Coronary artery (tissue), 2 donors: ENCODE data around the gene MEIS1.

ENCODE experiments used
- DNase-seq: peaks from one replicate; pipeline ENCODE4 v3.0.0-alpha.2; 2017; ENCODE audit warnings: low spot score
- H3K27ac ChIP-seq, 2 donors: fragments of 200-600 bp; sonication (generic); one replicate each; pipeline ENCODE4 v1.5.1; 2016 to 2019
- H3K4me3 ChIP-seq: fragments of 200-600 bp; sonication (generic); 2 replicates; pipeline ENCODE4 v1.5.1; 2016; ENCODE audit warnings: mild to moderate bottlenecking, moderate library complexity
- TF ChIP-seq, protein P1 (sequence below): fragments of 200-600 bp; sonication (generic); IDR thresholded peaks from one replicate; pipeline ENCODE4 v1.5.1; 2019; ENCODE audit warnings: antibody characterized with exemption

MEIS1 gene

GRCh38 chr2:66604976-66605375, 170.1 kb downstream of the MEIS1 start:
- DNase-seq, result no peak
- no peak overlapping the region for H3K27ac ChIP-seq
- TF ChIP-seq, protein P1, sequence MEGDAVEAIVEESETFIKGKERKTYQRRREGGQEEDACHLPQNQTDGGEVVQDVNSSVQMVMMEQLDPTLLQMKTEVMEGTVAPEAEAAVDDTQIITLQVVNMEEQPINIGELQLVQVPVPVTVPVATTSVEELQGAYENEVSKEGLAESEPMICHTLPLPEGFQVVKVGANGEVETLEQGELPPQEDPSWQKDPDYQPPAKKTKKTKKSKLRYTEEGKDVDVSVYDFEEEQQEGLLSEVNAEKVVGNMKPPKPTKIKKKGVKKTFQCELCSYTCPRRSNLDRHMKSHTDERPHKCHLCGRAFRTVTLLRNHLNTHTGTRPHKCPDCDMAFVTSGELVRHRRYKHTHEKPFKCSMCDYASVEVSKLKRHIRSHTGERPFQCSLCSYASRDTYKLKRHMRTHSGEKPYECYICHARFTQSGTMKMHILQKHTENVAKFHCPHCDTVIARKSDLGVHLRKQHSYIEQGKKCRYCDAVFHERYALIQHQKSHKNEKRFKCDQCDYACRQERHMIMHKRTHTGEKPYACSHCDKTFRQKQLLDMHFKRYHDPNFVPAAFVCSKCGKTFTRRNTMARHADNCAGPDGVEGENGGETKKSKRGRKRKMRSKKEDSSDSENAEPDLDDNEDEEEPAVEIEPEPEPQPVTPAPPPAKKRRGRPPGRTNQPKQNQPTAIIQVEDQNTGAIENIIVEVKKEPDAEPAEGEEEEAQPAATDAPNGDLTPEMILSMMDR, result no peak
- H3K4me3 ChIP-seq, result no peak overlapping the region

- no peak for DNase-seq
- H3K27ac ChIP-seq, result no peak overlapping the region
- TF ChIP-seq, protein P1, result no peak
- H3K4me3 ChIP-seq, result no peak overlapping the region
These were observed 172.2 kb downstream of the MEIS1 start for GRCh38 chr2:66607152-66607551.
